Activated CD4-positive, CD25-positive, alpha-beta regulatory T cell treated with anti-CD3 and anti-CD28 coated beads, Interleukin-2, amount 50 U/mL, for 24 hours (primary cell): Measurements from ENCODE around the gene SYT3.

Experiments
- ATAC-seq, 2 donors: fragments of 150-1000 bp; cut with Tn5 transposase; one replicate each; pipeline ENCODE4 v1.10.0; 2021; ENCODE audit warnings: mild to moderate bottlenecking in 1 of 2, moderate library complexity in 1 of 2

Gene SYT3

DNA sequence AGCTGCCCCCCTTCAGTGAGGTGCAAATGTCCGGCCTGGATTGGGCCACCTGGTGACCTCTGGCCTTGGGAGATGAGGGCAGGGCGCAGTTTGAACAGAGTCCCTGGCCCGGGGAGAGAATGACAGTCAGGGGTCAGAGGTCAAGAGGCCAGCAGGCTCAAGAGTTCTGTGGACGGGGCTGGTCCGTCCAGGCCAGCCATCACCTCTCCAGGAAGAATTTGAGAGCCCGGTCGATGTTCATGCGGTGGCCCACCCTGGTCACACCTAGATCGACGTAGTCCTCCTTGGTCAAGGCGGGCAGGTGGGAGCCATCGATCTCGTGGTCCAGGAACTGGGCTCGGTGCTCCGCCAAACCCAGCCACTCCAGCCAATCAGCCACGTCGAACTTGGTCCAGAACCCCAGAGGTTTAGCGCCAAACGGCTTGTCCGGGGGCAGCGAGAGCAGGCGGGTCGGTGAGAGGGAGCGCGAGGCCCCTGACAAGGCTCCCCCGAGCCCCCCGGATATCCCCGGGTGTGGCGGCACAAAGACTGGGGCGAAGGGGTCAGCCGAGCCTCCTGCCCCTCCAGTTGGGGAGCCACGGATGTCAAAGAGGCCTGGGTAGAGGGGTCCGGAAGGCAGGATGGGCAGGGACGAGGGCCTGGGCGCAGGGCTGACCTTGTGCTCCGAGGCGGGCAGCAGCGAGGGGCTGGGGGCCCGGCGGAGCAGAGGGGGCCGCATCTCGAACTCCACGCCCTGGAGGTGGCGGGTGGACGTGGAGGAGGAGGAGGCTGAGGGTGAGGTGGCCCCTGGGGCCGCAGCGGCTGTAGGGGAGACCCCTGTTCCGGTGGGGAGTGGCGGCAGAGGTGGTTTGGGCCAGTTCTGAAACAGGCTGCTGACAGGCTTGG lies 22.3 kb upstream of the SYT3 start:
- ATAC-seq = no peak

DNA sequence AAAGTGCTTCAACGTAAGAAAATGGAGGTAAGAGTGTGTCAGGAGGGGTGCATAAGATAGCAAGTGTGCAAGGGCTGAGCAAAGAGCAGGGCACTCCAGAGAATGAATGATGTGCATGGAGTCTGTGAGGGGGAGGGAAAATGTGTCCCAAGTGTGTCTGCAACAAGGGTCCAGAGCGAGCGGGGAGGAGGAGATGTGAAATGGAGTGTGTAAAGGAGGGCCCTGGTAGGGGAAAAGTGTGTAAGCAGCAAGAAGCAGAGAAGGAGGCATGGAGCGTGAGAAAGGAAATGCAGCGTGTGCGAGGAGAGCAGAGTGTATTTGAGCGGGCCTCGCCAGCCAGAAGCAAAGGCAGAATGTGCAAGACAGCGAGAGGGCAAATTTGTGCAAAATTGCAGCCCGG lies 21.3 kb upstream of the SYT3 start:
- ATAC-seq = no peak

DNA sequence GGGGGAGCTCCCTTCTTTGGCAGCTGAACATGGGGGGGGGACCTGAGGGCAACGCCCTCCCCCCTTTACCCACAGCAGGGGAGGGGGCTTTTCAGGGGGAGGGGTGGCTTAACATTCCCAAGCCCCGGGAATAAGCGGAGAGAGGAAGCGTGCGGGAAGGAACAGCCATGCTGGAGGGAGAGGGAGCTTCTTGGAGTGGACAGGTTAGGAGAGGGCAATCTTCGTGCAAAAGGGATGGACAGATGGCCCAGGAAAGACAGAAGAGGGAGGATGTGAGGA lies 20.3 kb upstream of the SYT3 start:
- ATAC-seq = no peak

DNA sequence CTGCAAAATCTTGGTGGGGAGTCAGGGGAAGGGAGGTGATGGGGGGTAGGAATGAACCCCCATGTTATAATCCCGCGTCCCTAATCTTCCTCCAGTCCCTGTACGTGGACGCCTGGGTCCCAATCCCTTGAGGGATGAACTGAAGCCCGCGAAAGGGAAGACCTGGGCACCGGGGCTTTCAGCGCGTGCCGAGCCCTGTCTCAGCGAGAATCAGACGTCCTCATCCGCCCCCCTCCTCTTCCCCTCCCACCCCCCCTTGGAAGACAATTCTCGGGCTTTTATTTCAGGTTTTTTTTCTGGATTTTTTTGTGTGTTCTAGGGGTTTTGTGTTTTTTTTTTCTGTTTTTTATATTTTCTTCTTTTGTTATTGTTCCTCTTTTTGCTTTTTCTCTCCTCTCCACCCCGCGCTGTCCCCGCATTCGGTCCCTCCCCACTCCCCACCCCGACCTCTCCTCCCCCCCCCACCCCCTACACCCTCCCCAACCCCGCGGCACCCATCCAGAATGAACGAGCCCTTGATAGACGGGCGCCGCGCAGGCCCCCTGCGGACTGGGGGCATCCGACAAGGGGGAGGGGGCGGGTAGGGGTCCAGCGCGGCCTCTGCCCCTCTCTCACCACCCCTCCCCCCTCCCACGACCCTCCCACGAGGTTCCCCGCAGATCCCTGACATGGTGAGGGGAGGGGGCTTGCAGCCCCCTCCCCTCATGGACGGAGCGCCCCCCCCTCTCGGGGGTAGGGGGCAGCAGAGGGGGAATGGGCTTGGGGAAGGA lies 19.8 kb upstream of the SYT3 start:
- no peak for ATAC-seq

DNA sequence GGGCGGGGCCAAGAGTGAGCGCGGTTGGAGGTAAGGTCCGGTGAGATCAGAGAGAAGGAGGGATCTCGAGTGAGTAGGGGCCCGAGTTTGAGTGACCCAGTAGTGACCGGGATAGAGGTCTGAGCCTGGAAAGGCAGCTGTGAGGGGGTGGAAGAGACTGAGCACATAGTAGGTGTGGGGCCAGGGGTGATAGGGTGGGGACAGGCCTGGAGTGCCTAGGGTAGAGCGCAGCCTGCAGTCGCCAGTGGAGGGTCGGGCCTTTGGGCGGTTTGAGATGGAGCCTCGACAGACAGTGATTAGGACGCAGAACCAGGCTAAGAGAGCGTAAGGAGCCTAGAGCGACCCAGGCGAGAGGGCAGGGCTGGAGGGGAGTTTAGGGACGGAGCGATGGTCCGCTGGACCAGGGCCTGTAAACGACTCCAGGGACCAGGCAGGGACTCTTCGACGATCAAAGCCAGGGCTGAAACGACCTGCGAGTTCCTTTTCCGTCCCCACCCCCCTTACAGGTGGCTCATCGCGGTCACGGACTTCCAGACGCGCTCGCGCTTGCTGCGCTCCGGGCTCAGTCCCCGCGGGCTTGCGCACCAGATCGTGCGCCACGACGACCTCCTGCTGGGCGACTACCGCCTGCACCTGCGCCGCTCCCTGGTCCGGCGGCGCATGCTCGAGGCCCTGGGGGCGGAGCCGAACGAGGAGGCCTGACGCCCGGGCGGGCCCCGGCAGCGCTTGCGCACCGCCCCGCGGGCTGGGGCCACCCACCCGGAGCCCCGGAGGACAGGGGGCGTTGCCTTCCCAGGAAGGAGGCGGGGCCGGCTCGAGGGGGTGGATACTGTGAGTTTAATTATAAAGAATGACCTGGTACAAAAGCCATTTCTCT lies 19.0 kb upstream of the SYT3 start:
- no peak for ATAC-seq

DNA sequence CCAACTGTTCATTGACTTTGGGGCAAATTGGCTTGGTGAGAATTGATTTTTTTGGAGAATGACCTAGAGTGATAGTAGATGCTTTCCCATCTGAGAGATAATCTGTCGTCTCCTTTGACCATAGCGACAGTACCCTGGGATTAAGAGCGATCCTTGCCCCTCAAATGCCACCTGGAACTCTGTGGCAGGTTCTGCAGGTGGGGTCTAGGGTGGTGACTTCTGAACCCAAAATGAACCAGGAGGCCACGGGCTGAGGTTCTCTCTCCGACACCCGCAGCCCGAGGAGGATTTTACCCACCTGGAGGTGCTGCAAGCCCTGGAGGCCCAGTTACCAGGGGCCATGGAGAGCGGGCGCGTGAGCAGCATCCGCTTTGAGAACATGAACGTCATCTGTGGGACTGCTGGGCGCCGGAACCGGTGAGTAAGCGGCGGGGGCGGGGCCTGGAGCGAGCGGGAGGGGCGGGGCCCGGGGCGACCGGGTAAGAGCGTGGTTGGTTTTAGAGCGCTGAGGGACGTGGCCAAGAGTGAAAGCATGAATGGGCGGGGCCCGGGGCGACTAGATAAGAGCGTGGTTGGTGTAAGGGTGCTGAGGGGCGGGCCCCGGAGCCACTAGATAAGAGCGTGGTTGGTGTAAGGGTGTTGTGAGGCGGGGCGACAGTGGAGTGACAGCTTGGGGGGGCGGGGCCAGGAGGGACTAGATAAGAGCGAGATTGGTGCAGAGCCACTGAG lies 18.2 kb upstream of the SYT3 start:
- ATAC-seq = peak; percentile 97 to 98

DNA sequence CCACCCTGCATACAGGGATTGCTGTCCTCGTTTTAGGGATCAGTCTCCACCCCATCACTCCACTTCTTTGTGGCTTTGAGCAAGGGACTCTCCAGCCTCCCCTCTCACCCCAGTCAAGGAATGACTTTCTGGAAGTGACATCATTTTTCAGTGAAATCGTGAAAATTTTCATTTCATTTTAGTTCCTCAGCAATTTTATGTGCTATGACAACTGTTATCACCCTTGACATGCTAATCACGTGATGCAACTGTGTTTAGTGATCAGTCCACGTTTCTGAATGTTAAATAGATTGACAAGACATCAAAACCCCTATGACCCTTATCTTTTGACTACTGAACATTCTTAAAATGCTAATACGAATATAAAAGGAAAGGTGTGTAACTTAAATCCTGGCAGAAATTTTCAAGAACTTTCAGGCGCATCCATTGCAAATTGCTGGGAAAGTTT lies 17.6 kb upstream of the SYT3 start:
- ATAC-seq = no peak

DNA sequence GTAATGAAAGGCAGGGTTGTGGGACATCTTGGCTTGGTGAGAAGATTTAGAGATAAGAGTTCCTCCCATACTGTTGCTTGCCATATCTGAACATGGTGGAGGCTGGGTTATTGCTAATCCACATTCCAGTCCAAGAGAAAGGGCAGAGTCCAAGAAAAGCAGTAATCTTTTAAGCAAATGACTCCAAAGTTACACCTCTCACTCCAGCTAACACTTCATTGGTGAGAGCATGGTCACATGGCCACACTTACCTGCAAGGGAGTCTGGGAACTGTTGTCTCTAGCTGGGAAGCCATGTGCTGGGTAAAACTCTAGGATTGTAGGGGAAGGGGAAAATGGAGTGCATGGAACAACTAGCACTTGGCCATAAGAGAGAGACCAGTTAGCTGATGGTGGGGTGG lies 15.2 kb upstream of the SYT3 start:
- no peak for ATAC-seq

DNA sequence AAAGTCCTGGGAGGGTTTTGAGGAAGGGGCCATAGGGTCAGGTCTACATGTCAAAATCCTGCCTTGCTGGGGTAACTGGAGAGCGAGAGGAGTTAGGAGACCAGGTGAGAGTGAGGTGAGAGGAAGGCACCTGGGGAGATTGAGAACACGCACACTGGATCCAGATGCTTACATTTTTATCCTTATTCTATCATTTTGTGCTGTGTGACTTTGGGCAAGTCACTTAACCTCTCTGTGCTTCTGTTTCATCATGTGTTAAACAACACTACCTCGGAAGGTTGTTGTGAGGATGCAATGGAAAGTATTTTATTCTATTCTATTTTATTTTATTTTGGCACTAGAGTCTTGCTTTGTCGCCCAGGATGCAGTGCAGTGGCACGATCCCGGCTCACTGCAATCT lies 13.0 kb upstream of the SYT3 start:
- no peak for ATAC-seq

DNA sequence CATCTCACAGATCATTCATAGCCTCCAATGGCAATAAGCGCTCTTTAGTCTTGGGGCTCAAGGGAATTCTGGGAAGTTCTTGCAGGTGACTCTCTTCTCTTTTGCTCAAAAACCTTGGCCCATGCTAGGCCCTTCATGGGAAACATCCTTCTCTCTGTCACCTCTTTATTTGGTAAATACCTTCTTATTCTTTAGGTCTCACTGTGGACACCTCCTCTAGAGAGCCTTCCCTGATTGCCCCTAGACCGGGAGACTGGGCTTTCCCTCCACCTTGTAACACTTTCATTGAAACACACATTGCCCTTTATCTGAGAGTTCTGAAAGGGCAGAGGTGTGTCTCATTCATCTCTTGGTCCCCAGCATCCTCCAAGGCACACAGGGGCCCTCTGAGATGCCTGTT lies 11.5 kb upstream of the SYT3 start:
- no peak for ATAC-seq

DNA sequence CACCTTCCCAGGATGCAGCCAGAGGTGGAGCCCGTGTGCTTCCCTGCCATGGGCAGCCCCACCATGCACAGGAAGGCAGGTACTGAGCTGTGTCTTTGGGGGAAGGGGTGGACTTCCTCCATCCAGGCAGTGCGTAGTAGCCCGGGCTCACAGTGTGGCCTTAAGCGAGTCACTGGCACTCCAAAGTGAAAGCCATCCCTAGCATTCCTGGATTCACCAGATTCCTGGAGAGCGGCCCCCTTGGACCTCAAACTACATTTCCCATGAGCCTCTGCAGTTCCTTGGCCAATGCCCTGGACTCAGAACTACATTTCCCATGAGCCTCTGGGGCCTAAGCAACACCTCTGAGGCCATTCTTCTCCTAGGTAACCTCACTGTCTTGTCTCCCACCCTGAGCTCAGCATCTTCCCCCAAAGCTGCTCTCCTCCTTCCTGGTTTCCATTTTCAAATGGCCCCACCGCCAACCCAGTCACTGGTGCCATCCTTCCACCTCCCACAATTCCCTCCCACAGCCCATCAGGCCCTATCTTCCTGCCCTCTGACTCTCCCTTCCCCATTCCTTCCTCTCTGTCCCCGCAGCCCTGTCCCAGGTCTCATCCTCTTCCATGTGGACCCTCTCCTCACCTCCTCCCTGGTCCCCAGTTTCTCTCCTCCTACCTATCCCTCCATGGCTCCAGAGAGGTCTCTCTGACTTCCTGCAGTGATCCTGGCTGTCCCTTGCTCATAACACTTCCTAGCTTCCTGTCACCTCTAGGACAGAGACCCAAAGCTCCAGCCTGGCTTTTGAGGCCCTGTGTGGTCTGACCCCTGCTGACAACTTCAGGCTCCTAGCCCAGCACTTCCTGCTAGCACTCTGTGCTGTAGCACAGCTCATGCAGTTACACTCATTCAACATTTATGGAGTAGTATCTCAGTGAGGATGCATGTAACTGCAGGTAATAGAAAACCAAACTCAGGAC lies 10.0 kb upstream of the SYT3 start, which contains the start of gene C19orf81:
Gene C19orf81 (plus strand): TSS at position 13 of the 959 bp plus-strand sequence. CDS start 0 bp downstream, at position 13.
- no peak for ATAC-seq

DNA sequence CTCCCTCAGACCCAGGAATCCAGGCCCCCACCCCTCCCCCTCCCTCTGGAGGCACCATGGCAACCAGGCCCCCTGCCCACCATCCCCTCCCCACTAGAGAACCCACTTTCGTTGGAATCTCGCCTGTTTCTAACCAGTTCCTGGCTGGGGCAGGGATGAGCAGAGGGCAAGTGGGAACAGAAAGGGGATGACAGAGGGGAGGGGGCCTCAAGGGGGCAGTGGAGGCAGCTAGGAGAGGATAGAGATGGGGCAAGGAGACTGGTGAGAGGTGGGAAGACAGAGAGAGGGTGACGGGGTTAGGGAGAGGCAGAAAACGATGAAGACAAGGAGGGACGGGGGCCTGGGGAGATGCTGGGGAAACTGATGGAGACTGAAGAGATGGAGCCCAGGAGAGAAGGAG lies 9.0 kb upstream of the SYT3 start:
- no peak for ATAC-seq

DNA sequence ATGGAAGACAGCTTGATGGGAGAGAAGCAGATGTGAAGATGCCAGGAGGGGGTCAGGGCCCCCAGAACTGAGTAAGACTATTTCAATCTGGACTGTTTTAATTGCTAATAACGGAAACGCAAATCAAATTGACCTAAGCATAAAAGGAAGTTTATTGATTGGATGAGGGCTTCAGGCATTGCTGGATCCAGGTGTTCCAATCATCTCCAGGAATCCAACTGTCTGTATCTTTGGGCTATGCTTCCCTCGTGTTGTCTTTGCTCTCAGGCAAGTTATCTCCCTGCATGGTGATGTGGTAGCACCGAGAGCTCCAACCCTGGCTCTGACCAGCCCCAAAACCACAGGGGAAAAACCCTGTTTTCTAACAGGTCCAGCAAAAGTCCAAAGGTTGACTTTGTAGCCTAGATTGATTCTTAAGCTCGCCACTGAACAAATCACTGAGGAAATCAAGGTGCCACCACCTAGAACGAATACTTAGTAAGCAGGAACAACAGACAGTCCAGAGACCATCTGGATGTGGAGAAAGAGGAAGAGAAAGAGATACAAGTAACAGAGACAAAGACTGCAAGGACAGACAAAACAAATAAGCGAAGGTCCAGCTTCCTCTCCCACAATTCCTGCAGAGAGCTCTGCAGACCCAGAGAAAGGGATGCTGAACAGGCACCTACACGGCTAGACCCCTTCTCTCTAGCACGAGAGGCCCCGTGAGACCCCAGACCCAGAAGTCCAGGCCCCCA lies 8.4 kb upstream of the SYT3 start:
- no peak for ATAC-seq

DNA sequence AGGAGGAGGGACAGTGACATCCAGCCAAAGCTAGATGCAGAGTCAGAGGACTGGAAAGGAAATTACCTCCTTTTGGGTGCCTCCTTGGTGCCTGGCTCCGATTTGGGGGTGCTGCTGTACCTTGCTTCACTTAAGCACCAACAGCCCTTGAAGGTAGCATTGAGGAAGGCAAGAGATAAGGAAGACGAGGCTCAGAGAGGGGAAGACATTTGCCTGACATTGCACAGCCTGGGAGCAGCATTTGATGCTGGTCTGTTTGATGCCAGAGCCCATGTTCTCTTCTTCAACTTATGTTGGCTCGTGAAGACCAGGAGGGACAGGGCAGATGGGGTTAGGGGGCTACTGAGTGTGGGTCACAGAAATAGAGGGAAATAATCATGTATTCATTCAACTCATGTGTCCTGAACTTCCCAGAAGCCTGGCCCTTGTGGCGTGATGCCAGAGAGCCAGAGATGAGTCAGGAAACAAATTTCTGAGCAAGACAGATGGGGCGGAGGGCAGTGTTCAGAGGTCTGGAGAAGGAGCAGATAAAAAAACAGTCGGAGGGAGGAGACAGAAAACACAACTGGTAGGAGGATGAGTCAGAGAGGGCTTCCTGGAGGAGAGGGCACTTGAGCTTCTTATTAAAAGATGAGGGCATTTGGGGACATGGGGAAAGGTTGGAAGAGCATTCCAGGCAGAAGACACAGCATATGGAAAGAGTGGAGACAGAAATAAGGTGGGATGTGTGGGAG lies 6.6 kb upstream of the SYT3 start:
- ATAC-seq = no peak

DNA sequence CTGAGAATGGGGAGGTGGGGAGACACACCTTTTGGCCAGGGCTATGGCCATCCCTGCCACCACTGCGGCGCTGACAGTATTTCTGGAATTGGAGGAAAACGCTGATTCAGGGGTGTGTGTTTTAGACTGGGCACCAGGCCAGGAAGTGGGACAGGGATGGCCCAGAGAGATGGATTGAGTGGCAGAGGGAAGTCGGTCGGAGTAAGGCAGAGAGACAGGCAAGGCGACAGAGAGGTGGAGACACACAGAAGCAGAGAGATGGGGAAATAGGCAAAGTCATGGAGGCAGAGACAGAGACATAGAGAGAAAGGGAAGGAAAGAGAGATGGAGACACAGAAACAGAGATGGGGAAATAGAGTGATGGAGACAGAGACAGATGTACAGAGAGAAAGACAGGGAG lies 5.4 kb upstream of the SYT3 start:
- ATAC-seq = no peak

DNA sequence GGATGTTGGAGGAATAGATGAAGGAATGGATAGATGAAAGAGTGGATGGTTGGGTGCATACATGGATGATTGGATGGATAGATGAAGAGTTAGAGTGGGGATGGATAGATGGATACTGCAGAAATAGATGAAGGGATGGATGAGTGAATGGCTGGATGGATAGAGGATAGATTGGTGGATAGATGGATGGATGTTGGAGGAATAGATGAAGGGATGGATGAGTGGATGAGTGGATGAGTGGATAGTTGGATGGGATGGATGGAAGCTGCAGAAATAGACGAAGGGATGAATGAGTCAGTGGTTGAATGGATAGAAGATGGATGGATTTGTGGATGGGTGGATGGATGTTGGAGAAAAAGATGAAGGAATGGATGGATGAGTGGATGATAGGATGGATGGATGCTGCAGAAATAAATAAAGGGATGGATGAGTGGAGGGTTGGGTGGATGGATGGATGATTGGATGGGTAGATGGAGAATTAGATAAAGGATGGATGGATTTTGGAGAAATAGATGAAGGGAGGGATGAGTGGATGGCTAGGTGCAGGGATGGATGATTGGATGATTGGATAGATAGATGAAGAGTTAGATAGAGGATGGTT lies 4.7 kb upstream of the SYT3 start:
- no peak for ATAC-seq

DNA sequence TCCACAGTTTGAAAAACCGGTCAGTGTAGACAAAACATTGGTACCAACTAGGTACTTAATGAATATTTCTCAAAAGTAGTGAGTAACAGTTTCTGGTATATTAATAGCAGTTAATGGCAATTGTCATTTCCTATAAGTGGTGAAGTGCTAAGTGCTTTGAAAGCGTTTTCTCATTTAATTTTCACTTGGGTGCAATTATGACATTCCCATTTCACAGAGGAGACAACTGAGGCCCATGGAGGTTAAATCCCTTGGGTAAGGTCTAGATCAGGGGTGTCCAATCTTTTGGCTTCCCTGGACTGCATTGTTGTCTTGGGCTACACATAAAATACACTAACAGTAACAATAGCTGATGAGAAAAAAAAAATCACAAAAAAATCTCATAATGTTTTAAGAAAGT lies 687 bp upstream of the SYT3 start:
- no peak for ATAC-seq

DNA sequence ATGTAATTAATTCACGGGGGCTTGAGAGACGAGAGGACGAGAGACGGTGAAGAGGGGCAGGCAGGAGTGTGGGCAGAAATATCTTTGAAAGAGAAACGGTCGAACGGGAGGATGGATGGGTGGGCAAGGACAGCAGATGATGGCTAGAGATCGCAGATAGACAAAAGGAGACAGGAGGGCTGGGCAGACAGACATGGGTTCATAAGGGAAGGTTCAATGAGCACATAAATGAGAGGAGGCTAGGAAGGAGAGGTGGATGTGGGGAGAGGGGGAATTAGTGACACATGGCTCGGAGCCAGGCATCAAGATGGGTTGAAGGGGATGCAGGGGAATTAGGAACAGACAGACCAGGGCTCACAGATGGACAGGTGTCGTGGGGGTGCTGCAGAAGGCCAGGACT lies 1.1 kb downstream of the SYT3 start:
- ATAC-seq = no peak

DNA sequence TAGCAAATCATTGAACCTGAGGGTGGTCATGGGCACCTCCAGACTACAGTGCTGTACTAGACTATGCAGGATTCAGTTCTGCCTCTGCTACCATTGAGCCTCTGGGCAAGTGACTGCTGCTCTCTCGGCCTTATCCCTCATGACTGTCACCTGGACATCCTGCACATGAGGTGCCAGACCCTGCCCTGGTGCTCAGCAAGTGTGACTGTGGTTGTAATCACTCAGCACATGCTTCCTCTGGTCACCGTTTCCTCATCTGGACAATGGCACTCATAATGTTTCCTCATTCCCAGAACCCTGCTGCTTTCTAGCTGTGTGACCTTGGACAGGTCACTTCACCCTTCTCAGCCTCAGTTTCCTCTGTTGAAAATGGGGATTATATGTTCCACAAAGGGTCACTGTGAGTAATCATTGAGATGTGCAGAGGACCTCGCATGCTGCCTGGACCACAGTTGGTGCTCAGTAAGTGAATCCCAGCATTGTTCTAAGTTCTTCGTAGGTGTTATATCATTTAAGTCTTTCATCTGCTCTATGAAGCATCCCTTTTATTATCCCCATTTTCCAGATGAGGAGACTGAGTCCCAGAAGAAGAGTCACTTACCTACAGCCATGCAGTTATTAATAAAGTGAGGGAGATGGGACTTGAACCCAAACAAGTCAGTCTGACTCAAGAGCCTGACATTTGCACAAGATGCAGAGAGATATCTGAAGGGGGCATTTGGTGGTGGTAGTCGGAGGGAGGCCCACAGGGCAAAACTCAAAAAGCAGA lies 3.2 kb downstream of the SYT3 start:
- ATAC-seq = no peak
